HAP-1 (cell line): ENCODE results near the gene HEXD.
A peak's percentile ranks its signal among the peaks of the same experiment; 100 is the strongest.
"Not testable (repeated sequence)": the region's sequence is repeated elsewhere in the genome, so short reads cannot be mapped to it uniquely, and the experiment has no call there.

Experiments
- DNase-seq, 2 experiments: peaks; one replicate each; pipeline ENCODE4 v3.0.0-alpha.2; 2016 to 2020; ENCODE audit warnings: low spot score in 2 of 2
- H3K27me3 ChIP-seq: fragments of 250-450 bp; sonication (Bioruptor Pico); 2 replicates; pipeline ENCODE4 v1.5.1; 2020; ENCODE audit warnings: low read depth, mild to moderate bottlenecking, moderate library complexity
- H3K36me3 ChIP-seq: fragments of 250-450 bp; sonication (Bioruptor Pico); replicated peaks from 2 replicates; pipeline ENCODE4 v1.5.1; 2020; ENCODE audit warnings: mild to moderate bottlenecking
- H3K4me1 ChIP-seq: fragments of 250-450 bp; sonication (Bioruptor Pico); 2 replicates; pipeline ENCODE4 v1.5.1; 2020; ENCODE audit warnings: mild to moderate bottlenecking
- H3K4me3 ChIP-seq: fragments of 250-450 bp; sonication (Bioruptor Pico); 2 replicates; pipeline ENCODE4 v1.5.1; 2020; ENCODE audit warnings: mild to moderate bottlenecking, moderate library complexity
- H3K9me3 ChIP-seq: fragments of 250-450 bp; sonication (Bioruptor Pico); 2 replicates; pipeline ENCODE4 v1.5.1; 2020; ENCODE audit warnings: mild to moderate bottlenecking, moderate library complexity
- in situ Hi-C: fragments of 300-500 bp; cut with MboI; formaldehyde crosslinking; loops from 3 replicates; pipeline ENCODE4 v1.14.3; 2020; ENCODE audit warnings: low sequenced_read_pairs, inconsistent platforms, mixed read lengths

Gene HEXD

GRCh38 chr17:82450357-82451106 is 32.4 kb downstream of the HEXD start, which contains the start of gene CYBC1:
TSS of gene CYBC1 (minus strand) at chr17:82450752. CDS start at chr17:82449254, 1,498 bp downstream.
- Histone ChIP-seq H3K27me3 (no peaks in the 10 kb centered on the region), H3K4me1 (peaks cover 13% of the 10 kb centered on the region), H3K4me3 (peak within 1 kb of the TSS; percentile 78), H3K36me3 (peaks cover 6% of the 10 kb centered on the region), H3K9me3 (peaks cover 3% of the 10 kb centered on the region; the same call in 1 of the 2 replicates)
- DNase-seq = peak; percentile 89 to 95
- in situ Hi-C loops = no loop called here

- H3K4me1 ChIP-seq = peaks cover 13% of the 10 kb centered on the region
- H3K9me3 ChIP-seq = peaks cover 3% of the 10 kb centered on the region; the same call in 1 of the 2 replicates
- H3K27me3 ChIP-seq = no peaks in the 10 kb centered on the region
- peaks cover 3% of the 10 kb centered on the region; the same call in 1 of the 2 replicates for H3K36me3 ChIP-seq
- DNase-seq = no peak
- in situ Hi-C loops = no loop called here
- no peak overlapping the region for H3K4me3 ChIP-seq
These were observed 34.0 kb downstream of the HEXD start for GRCh38 chr17:82452162-82452561.

- in situ Hi-C loops, DNase-seq: not testable (repeated sequence)
These were observed 35.0 kb downstream of the HEXD start for GRCh38 chr17:82453151-82453550.

GRCh38 chr17:82453706-82454105 is 35.6 kb downstream of the HEXD start:
- H3K27me3 ChIP-seq, H3K36me3 ChIP-seq, in situ Hi-C loops, DNase-seq, H3K9me3 ChIP-seq, H3K4me3 ChIP-seq: not testable (repeated sequence)
- H3K4me1 ChIP-seq = peaks cover 18% of the 10 kb centered on the region

More at GRCh38 chr17:82453151-82453550, 35.0 kb downstream of the HEXD start:
- H3K4me3 ChIP-seq, H3K9me3 ChIP-seq, H3K27me3 ChIP-seq, H3K36me3 ChIP-seq: not testable (repeated sequence)
- peaks cover 18% of the 10 kb centered on the region for H3K4me1 ChIP-seq

GRCh38 chr17:82457073-82457928 is 39.2 kb downstream of the HEXD start:
- Histone ChIP-seq H3K4me3 (peak overlapping the region; percentile 63), H3K4me1 (peaks cover 10% of the 10 kb centered on the region), H3K36me3 (peaks cover 27% of the 10 kb centered on the region), H3K27me3 (no peaks in the 10 kb centered on the region), H3K9me3 (no peaks in the 10 kb centered on the region; the same call in 1 of the 2 replicates)
- in situ Hi-C loops = no loop called here
- DNase-seq = no peak

- Histone ChIP-seq H3K36me3 (peaks cover 29% of the 10 kb centered on the region), H3K4me3 (peak overlapping the region; percentile 63), H3K9me3 (no peaks in the 10 kb centered on the region; the same call in 1 of the 2 replicates), H3K27me3 (no peaks in the 10 kb centered on the region), H3K4me1 (peaks cover 10% of the 10 kb centered on the region)
- no peak for DNase-seq
- in situ Hi-C loops = no loop called here
These were observed 39.7 kb downstream of the HEXD start for GRCh38 chr17:82457929-82458178.

- Histone ChIP-seq H3K4me3 (peak within 1 kb of the TSS; percentile 63), H3K9me3 (no peaks in the 10 kb centered on the region; the same call in 1 of the 2 replicates)
- in situ Hi-C loops = no loop called here
These were observed 40.2 kb downstream of the HEXD start, which contains the start of gene NARF for GRCh38 chr17:82458179-82458884. TSS of gene NARF (plus strand) at chr17:82458741. CDS start at chr17:82458804, 63 bp downstream.

GRCh38 chr17:82458885-82459424 is 40.8 kb downstream of the HEXD start:
- Histone ChIP-seq H3K4me3 (peak overlapping the region; percentile 63), H3K27me3 (no peaks in the 10 kb centered on the region), H3K9me3 (no peaks in the 10 kb centered on the region; the same call in 1 of the 2 replicates), H3K36me3 (peaks cover 36% of the 10 kb centered on the region), H3K4me1 (peaks cover 10% of the 10 kb centered on the region)
- in situ Hi-C loops = no loop called here
- DNase-seq = no peak

More at GRCh38 chr17:82458179-82458884, 40.2 kb downstream of the HEXD start, which contains the start of gene NARF:
- peak; percentile 96 to 99 for DNase-seq
- Histone ChIP-seq H3K27me3 (no peaks in the 10 kb centered on the region), H3K36me3 (peaks cover 31% of the 10 kb centered on the region), H3K4me1 (peaks cover 10% of the 10 kb centered on the region)

GRCh38 chr17:82459936-82460335 is 41.8 kb downstream of the HEXD start:
- H3K4me1 ChIP-seq = not testable (repeated sequence)

GRCh38 chr17:82461827-82462524 is 43.8 kb downstream of the HEXD start:
- H3K4me1 ChIP-seq = peaks cover 10% of the 10 kb centered on the region
- H3K27me3 ChIP-seq = no peaks in the 10 kb centered on the region
- H3K9me3 ChIP-seq = no peaks in the 10 kb centered on the region
- no peak for DNase-seq
- H3K4me3 ChIP-seq = no peak overlapping the region
- in situ Hi-C loops = no loop called here
- peaks cover 58% of the 10 kb centered on the region for H3K36me3 ChIP-seq

More at GRCh38 chr17:82459936-82460335, 41.8 kb downstream of the HEXD start:
- Histone ChIP-seq H3K4me3 (peak overlapping the region; percentile 63; the same call in 1 of the 2 replicates), H3K36me3 (peaks cover 46% of the 10 kb centered on the region)
- H3K27me3 ChIP-seq, in situ Hi-C loops, H3K9me3 ChIP-seq, DNase-seq: not testable (repeated sequence)

- Histone ChIP-seq H3K4me1 (peaks cover 5% of the 10 kb centered on the region; the same call in 1 of the 2 replicates), H3K27me3 (no peaks in the 10 kb centered on the region), H3K4me3 (no peak overlapping the region), H3K9me3 (no peaks in the 10 kb centered on the region), H3K36me3 (peaks cover 58% of the 10 kb centered on the region)
- in situ Hi-C loops = no loop called here
- DNase-seq = no peak
These were observed 45.2 kb downstream of the HEXD start for GRCh38 chr17:82463391-82463790.

GRCh38 chr17:82463925-82464566 is 45.9 kb downstream of the HEXD start:
- in situ Hi-C loops = no loop called here
- H3K36me3 ChIP-seq = peaks cover 61% of the 10 kb centered on the region
- no peak for DNase-seq
- H3K27me3 ChIP-seq = no peaks in the 10 kb centered on the region
- H3K9me3 ChIP-seq = no peaks in the 10 kb centered on the region
- peaks cover 5% of the 10 kb centered on the region; the same call in 1 of the 2 replicates for H3K4me1 ChIP-seq
- H3K4me3 ChIP-seq = no peak overlapping the region
